Choroid plexus epithelial cell (primary cell): ENCODE measurements around the gene ZNF423.

Source experiments
- DNase-seq: peaks from one replicate; pipeline ENCODE4 v3.0.0-alpha.2; 2010; ENCODE audit warnings: low read depth
- H3K4me3 ChIP-seq: 2 replicates; pipeline ENCODE4 v1.5.1; 2011; ENCODE audit warnings: low read depth, mild to moderate bottlenecking, control low read depth, low read length, moderate library complexity
- CTCF ChIP-seq: conservative IDR thresholded peaks from 2 replicates; pipeline ENCODE4 v1.5.1; 2011; ENCODE audit warnings: low read depth, mild to moderate bottlenecking, control low read depth, inconsistent platforms, low read length, moderate library complexity

Gene ZNF423

GRCh38 chr16:49653577-49653976 is 202.3 kb downstream of the ZNF423 start:
- DNase-seq, result no peak
- H3K4me3 ChIP-seq, result no peak overlapping the region
- no peak for TF ChIP-seq CTCF

- no peak overlapping the region for H3K4me3 ChIP-seq
- no peak for DNase-seq
- TF ChIP-seq CTCF, result no peak
These were observed 202.7 kb downstream of the ZNF423 start for GRCh38 chr16:49653173-49653570.

- peak; percentile 90 for DNase-seq
These were observed 203.3 kb downstream of the ZNF423 start for GRCh38 chr16:49652456-49653172.

GRCh38 chr16:49651996-49652395 is 203.9 kb downstream of the ZNF423 start:
- no peak for TF ChIP-seq CTCF
- peak overlapping the region; percentile 44 for H3K4me3 ChIP-seq

More at GRCh38 chr16:49652456-49653172, 203.3 kb downstream of the ZNF423 start:
- H3K4me3 ChIP-seq, result peak overlapping the region; percentile 44
- no peak for TF ChIP-seq CTCF

GRCh38 chr16:49651226-49651625 is 204.7 kb downstream of the ZNF423 start:
- no peak for DNase-seq
- TF ChIP-seq CTCF, result no peak
- no peak overlapping the region for H3K4me3 ChIP-seq

More at GRCh38 chr16:49651996-49652395, 203.9 kb downstream of the ZNF423 start:
- no peak for DNase-seq

- TF ChIP-seq CTCF, result no peak
- DNase-seq, result no peak
- no peak overlapping the region for H3K4me3 ChIP-seq
These were observed 205.3 kb downstream of the ZNF423 start for GRCh38 chr16:49650603-49651002.
